ENCODE measurements around the gene IGSF9B.

Gene IGSF9B

GRCh38 chr11:133905677-133906156 lies 51.1 kb downstream of the IGSF9B start:
- Histone ChIP-seq H3K79me2 (ENCODE audit: insufficient read depth, low read depth) (no peaks in the 10 kb centered on the region), H4K20me1 (ENCODE audit: insufficient read depth) (no peaks in the 10 kb centered on the region), H3K27me3 (ENCODE audit: insufficient read depth, low read depth) (no peaks in the 10 kb centered on the region), H2AFZ (ENCODE audit: low read depth) (no peak overlapping the region), H3K4me1 (ENCODE audit: low read depth, poor library complexity, severe bottlenecking) (no peaks in the 10 kb centered on the region), H3K4me2 (no peak overlapping the region), H3K27ac (no peak overlapping the region), H3K4me3 (IDR thresholded peaks at IDR 0.05; ENCODE audit: insufficient read depth, low read depth, low read length) (no peak overlapping the region), H3K36me3 (ENCODE audit: insufficient read depth) (no peaks in the 10 kb centered on the region), H3K9ac (no peak overlapping the region)
- no peak for TF ChIP-seq CTCF (conservative IDR thresholded peaks at IDR 0.05; ENCODE audit: low read depth, low read length)

GRCh38 chr11:133904818-133905515 lies 51.8 kb downstream of the IGSF9B start:
- Histone ChIP-seq H3K36me3 (ENCODE audit: insufficient read depth) (no peaks in the 10 kb centered on the region), H3K27ac (no peak overlapping the region), H2AFZ (ENCODE audit: low read depth) (no peak overlapping the region), H3K79me2 (ENCODE audit: insufficient read depth, low read depth) (no peaks in the 10 kb centered on the region), H3K4me2 (no peak overlapping the region), H3K4me3 (IDR thresholded peaks at IDR 0.05; ENCODE audit: insufficient read depth, low read depth, low read length) (no peak overlapping the region), H3K27me3 (ENCODE audit: insufficient read depth, low read depth) (no peaks in the 10 kb centered on the region), H3K9ac (no peak overlapping the region), H4K20me1 (ENCODE audit: insufficient read depth) (no peaks in the 10 kb centered on the region), H3K4me1 (ENCODE audit: low read depth, poor library complexity, severe bottlenecking) (no peaks in the 10 kb centered on the region)
- TF ChIP-seq CTCF (conservative IDR thresholded peaks at IDR 0.05; ENCODE audit: low read depth, low read length) = no peak

- H3K36me3 ChIP-seq (ENCODE audit: insufficient read depth) = no peaks in the 10 kb centered on the region
- no peak overlapping the region for H3K9ac ChIP-seq
- H3K79me2 ChIP-seq (ENCODE audit: insufficient read depth, low read depth) = no peaks in the 10 kb centered on the region
- H2AFZ ChIP-seq (ENCODE audit: low read depth) = no peak overlapping the region
- H4K20me1 ChIP-seq (ENCODE audit: insufficient read depth) = no peaks in the 10 kb centered on the region
- no peak overlapping the region for H3K4me3 ChIP-seq (IDR thresholded peaks at IDR 0.05; ENCODE audit: insufficient read depth, low read depth, low read length)
- no peak for TF ChIP-seq CTCF (conservative IDR thresholded peaks at IDR 0.05; ENCODE audit: low read depth, low read length)
- H3K27me3 ChIP-seq (ENCODE audit: insufficient read depth, low read depth) = no peaks in the 10 kb centered on the region
- H3K4me1 ChIP-seq (ENCODE audit: low read depth, poor library complexity, severe bottlenecking) = no peaks in the 10 kb centered on the region
- no peak overlapping the region for H3K4me2 ChIP-seq
- H3K27ac ChIP-seq = no peak overlapping the region
Measured at GRCh38 chr11:133903875-133904817, 52.6 kb downstream of the IGSF9B start.

- TF ChIP-seq CTCF (conservative IDR thresholded peaks at IDR 0.05; ENCODE audit: low read depth, low read length) = no peak
- no peak overlapping the region for H3K27ac ChIP-seq
- H3K4me1 ChIP-seq (ENCODE audit: low read depth, poor library complexity, severe bottlenecking) = no peaks in the 10 kb centered on the region
- H3K27me3 ChIP-seq (ENCODE audit: insufficient read depth, low read depth) = no peaks in the 10 kb centered on the region
- H3K4me2 ChIP-seq = no peak overlapping the region
- H2AFZ ChIP-seq (ENCODE audit: low read depth) = no peak overlapping the region
- H3K36me3 ChIP-seq (ENCODE audit: insufficient read depth) = no peaks in the 10 kb centered on the region
- no peaks in the 10 kb centered on the region for H3K79me2 ChIP-seq (ENCODE audit: insufficient read depth, low read depth)
- H3K4me3 ChIP-seq (IDR thresholded peaks at IDR 0.05; ENCODE audit: insufficient read depth, low read depth, low read length) = no peak overlapping the region
- H4K20me1 ChIP-seq (ENCODE audit: insufficient read depth) = no peaks in the 10 kb centered on the region
- no peak overlapping the region for H3K9ac ChIP-seq
Measured at GRCh38 chr11:133903056-133903455, 53.7 kb downstream of the IGSF9B start.
